Neural cell (in vitro differentiated cells): ENCODE data around the gene CEP170B.

Experiments used
- EP300 ChIP-seq: fragments of 450-650 bp; conservative IDR thresholded peaks from 2 replicates; pipeline ENCODE4 v1.6.1; 2014; ENCODE audit warnings: antibody characterized with exemption, mild to moderate bottlenecking, moderate library complexity; ENCODE audit not compliant: poor library complexity, severe bottlenecking
- EZH2 ChIP-seq: fragments of 200-600, 300-800 bp; shearing (Covaris generic), sonication (generic); IDR thresholded peaks from 2 replicates; pipeline ENCODE4 v1.6.1; 2014; ENCODE audit warnings: antibody characterized with exemption, low read length, borderline replicate concordance, mild to moderate bottlenecking; ENCODE audit not compliant: insufficient read depth, poor library complexity, severe bottlenecking
- POLR2AphosphoS5 ChIP-seq: IDR thresholded peaks from 2 replicates; pipeline ENCODE4 v1.6.1; 2012
- RAD21 ChIP-seq: fragments of 450-650 bp; conservative IDR thresholded peaks from 2 replicates; pipeline ENCODE4 v1.6.1; 2014; ENCODE audit warnings: antibody characterized with exemption, mild to moderate bottlenecking, moderate library complexity
- TAF1 ChIP-seq: IDR thresholded peaks from 2 replicates; pipeline ENCODE4 v1.6.1; 2012; ENCODE audit warnings: low read depth
- TF ChIP-seq, protein P1 (sequence below): fragments of 450-650 bp; IDR thresholded peaks from 2 replicates; pipeline ENCODE4 v1.5.1; 2014; ENCODE audit warnings: antibody characterized with exemption, mild to moderate bottlenecking, moderate library complexity; ENCODE audit not compliant: poor library complexity, severe bottlenecking
- TF ChIP-seq, protein P2 (sequence below): IDR thresholded peaks from 2 replicates; pipeline ENCODE4 v1.6.1; 2012; ENCODE audit warnings: borderline replicate concordance

DNA sequence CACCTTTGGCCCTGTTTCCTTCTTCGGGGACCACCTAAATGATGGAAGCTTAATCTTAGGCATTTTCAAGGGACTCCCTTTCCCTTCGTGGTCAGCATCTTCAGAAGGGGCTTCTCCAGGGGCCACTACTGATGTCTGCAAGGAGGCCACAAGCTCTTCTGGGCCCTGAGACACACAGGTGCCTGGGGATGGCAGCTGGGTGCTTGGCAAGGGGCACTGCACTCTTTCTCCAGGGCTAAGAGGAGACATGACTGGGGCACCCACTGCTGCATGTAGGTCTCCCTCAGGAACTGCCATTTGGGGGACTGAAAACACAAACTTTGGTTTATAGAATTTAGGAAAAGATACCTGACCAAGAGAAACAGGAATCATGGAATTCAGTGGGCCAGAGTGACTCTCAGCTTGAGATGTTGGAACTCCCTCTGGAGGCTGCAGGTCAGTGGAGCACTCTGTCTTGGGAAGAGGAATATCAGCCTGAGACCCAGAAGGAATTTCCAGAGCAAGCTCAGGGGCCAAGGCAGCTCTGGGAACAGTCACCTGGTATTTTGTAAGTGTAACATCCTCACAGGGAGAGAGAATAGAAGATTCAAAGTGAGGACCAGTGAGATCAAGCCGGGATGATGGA, 75.6 kb downstream of the CEP170B start:
- TF ChIP-seq, protein P1, sequence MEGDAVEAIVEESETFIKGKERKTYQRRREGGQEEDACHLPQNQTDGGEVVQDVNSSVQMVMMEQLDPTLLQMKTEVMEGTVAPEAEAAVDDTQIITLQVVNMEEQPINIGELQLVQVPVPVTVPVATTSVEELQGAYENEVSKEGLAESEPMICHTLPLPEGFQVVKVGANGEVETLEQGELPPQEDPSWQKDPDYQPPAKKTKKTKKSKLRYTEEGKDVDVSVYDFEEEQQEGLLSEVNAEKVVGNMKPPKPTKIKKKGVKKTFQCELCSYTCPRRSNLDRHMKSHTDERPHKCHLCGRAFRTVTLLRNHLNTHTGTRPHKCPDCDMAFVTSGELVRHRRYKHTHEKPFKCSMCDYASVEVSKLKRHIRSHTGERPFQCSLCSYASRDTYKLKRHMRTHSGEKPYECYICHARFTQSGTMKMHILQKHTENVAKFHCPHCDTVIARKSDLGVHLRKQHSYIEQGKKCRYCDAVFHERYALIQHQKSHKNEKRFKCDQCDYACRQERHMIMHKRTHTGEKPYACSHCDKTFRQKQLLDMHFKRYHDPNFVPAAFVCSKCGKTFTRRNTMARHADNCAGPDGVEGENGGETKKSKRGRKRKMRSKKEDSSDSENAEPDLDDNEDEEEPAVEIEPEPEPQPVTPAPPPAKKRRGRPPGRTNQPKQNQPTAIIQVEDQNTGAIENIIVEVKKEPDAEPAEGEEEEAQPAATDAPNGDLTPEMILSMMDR: no peak
- TF ChIP-seq POLR2AphosphoS5 (no peak), EZH2 (no peak), EP300 (no peak), RAD21 (no peak), TAF1 (no peak)
- TF ChIP-seq, protein P2, sequence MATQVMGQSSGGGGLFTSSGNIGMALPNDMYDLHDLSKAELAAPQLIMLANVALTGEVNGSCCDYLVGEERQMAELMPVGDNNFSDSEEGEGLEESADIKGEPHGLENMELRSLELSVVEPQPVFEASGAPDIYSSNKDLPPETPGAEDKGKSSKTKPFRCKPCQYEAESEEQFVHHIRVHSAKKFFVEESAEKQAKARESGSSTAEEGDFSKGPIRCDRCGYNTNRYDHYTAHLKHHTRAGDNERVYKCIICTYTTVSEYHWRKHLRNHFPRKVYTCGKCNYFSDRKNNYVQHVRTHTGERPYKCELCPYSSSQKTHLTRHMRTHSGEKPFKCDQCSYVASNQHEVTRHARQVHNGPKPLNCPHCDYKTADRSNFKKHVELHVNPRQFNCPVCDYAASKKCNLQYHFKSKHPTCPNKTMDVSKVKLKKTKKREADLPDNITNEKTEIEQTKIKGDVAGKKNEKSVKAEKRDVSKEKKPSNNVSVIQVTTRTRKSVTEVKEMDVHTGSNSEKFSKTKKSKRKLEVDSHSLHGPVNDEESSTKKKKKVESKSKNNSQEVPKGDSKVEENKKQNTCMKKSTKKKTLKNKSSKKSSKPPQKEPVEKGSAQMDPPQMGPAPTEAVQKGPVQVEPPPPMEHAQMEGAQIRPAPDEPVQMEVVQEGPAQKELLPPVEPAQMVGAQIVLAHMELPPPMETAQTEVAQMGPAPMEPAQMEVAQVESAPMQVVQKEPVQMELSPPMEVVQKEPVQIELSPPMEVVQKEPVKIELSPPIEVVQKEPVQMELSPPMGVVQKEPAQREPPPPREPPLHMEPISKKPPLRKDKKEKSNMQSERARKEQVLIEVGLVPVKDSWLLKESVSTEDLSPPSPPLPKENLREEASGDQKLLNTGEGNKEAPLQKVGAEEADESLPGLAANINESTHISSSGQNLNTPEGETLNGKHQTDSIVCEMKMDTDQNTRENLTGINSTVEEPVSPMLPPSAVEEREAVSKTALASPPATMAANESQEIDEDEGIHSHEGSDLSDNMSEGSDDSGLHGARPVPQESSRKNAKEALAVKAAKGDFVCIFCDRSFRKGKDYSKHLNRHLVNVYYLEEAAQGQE: no peak
